GM12872 (cell line): ENCODE measurements around the gene RGMB.

ENCODE experiments used
- TF ChIP-seq, protein P1 (sequence below): IDR thresholded peaks from 3 replicates; pipeline ENCODE4 v1.5.1; 2011; ENCODE audit warnings: low read depth, mild to moderate bottlenecking, low read length, moderate library complexity; ENCODE audit not compliant: insufficient read depth

Gene RGMB

DNA sequence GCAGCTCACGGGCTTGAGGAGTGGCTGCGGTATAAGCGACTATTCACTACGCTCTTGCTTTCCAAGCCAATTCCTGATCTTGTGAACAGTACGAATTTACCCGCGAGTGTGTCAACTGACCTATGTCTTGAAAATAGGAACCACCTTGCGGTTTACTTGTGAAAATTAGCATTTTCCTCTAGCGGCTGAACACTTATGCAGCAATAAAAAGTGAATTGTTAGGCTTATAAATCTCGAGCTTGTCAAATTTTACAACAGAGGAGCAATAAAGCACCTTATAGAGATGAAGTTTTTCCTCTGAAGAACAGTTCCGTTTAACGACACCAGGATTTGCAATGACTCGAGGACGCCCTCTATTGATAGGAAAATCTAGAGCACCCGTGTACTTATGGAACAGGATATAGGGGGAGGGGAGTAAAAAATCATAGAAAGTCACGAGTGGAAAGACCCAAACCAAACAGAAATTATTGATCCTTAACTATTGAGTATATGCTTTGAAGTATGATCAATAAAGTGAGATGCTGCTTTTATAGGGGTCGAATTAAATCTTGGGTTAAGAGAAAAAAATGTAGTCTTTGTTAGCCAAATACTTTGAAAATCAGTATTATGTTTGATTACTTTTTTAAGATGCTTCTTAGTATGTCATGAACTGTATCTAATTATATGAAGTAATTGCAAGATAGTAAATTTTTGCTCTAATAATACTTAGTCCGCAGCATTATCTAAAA lies 1.9 kb upstream of the RGMB start:
- TF ChIP-seq, protein P1, sequence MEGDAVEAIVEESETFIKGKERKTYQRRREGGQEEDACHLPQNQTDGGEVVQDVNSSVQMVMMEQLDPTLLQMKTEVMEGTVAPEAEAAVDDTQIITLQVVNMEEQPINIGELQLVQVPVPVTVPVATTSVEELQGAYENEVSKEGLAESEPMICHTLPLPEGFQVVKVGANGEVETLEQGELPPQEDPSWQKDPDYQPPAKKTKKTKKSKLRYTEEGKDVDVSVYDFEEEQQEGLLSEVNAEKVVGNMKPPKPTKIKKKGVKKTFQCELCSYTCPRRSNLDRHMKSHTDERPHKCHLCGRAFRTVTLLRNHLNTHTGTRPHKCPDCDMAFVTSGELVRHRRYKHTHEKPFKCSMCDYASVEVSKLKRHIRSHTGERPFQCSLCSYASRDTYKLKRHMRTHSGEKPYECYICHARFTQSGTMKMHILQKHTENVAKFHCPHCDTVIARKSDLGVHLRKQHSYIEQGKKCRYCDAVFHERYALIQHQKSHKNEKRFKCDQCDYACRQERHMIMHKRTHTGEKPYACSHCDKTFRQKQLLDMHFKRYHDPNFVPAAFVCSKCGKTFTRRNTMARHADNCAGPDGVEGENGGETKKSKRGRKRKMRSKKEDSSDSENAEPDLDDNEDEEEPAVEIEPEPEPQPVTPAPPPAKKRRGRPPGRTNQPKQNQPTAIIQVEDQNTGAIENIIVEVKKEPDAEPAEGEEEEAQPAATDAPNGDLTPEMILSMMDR, result peak; percentile 81

GRCh38 chr5:98772415-98773213 lies 849 bp upstream of the RGMB start:
- TF ChIP-seq, protein P1, result no peak

DNA sequence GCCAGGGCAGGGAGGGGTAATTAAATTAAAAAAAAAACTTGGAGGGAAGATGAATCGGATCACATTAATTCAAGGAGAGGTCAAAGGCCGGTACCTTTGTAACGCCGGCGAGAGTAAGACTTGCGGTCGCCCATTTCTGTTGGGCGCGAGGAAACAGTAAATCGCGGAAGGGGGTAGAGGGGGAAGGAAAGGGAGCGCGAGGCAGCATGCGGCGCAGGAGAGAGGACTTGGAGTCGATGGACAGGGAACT lies 324 bp upstream of the RGMB start:
- TF ChIP-seq, protein P1, result no peak

- TF ChIP-seq, protein P1, result 0 out of 3 replicates have a peak, but pooled peaks have one; percentile 1
Measured at GRCh38 chr5:98774192-98775033, 950 bp downstream of the RGMB start.

- TF ChIP-seq, protein P1, result no peak
Measured at GRCh38 chr5:98775246-98776065, 2.0 kb downstream of the RGMB start.

DNA sequence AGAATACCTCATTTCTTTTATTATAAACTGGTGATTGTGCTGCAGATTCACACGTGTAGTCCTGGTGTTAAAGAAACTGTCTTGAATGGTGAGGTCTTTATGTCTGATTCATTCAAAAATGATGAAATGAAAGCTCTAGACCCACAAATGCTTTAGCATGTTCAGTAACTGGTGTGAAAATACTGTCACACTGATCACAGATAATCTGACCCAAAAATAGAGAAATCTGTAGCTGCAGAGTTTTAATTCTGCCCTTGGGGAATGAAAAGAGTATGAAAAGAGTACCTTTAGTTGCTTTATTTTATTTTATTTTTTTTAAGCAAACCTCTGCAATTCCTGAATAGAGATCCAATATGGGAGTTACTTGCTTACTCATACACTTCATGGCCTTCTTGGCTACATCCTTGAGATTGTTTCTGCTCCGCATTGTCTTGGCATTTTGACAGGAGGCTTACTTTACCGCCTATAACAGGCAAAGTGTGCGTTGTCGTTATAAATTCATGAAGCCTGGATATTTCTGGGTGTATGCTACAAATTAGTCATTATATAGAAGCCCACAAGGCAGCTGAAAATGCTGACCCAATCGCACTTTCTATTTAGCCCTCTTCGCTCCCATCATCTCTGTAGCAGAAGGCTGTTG lies 2.7 kb downstream of the RGMB start:
- TF ChIP-seq, protein P1, result no peak
